Endothelial cell of umbilical vein (primary cell): ENCODE measurements around the gene SIN3B. TPM values are rescaled to one million over a fixed set of nuclear protein-coding genes. Genes with fewer than 3 reads are reported as not detected.

Source experiments
- BruUV-seq: library from RNA; stranded (reverse); fragments of 400-500 nt; replicated peaks from 2 replicates; lab custom pipeline; 2021; lab: Mats Ljungman, UMichigan
- CTCF ChIA-PET: fragments of 300-600, 350-600 bp; sonication (Branson Sonifier 250); formaldehyde crosslinking; loops from one replicate; lab custom pipeline; 2021; ENCODE audit warnings: antibody characterized with exemption, inconsistent platforms; lab: Charles Lee
- POLR2A ChIA-PET: fragments of 300-600, 350-600 bp; sonication (Branson Sonifier 250); formaldehyde crosslinking; loops from one replicate; lab custom pipeline; 2021; ENCODE audit warnings: antibody characterized with exemption, inconsistent platforms; lab: Charles Lee
- DNase-seq: peaks from one replicate; pipeline ENCODE4 v3.0.0-alpha.2; 2011; ENCODE audit warnings: low read depth, low spot score
- FAIRE-seq: peaks from 2 replicates; lab custom pipeline; 2011; peaks lifted over from hg19 to GRCh38; lab: Jason Lieb, UNC
- H2AFZ ChIP-seq: 2 replicates; pipeline ENCODE4 v1.6.0; 2012; ENCODE audit warnings: low read depth, low read length, control low read depth, inconsistent platforms
- H3K27ac ChIP-seq: 2 replicates; pipeline ENCODE4 v1.5.1; 2011; ENCODE audit warnings: low read depth, mild to moderate bottlenecking, control low read depth, low read length, moderate library complexity; ENCODE audit not compliant: insufficient read depth
- H3K27me3 ChIP-seq, 2 experiments: 2 replicates each; pipeline versions ENCODE4 v1.6.0 to v1.6.1; 2011; ENCODE audit warnings: low read length in 2 of 2, mixed read lengths in 1 of 2; ENCODE audit not compliant: control insufficient read depth in 2 of 2, insufficient read depth in 2 of 2
- H3K36me3 ChIP-seq, 2 experiments: 2 replicates in 1 of 2; 3 replicates in 1 of 2; pipeline ENCODE4 v1.5.1; 2011; ENCODE audit warnings: low read length in 2 of 2, mild to moderate bottlenecking in 1 of 2, moderate library complexity in 1 of 2; ENCODE audit not compliant: control insufficient read depth in 2 of 2, insufficient read depth in 2 of 2; ENCODE audit errors: extremely low read depth in 1 of 2
- H3K4me1 ChIP-seq: 3 replicates; pipeline ENCODE4 v1.5.1; 2011; ENCODE audit warnings: mild to moderate bottlenecking, low read length; ENCODE audit not compliant: control insufficient read depth, insufficient read depth; ENCODE audit errors: extremely low read depth
- H3K4me2 ChIP-seq: 2 replicates; pipeline ENCODE4 v1.6.1; 2011; ENCODE audit warnings: low read length, control low read depth, mixed read lengths; ENCODE audit not compliant: insufficient read depth
- H3K4me3 ChIP-seq, 3 experiments: fragments of 200-600 bp in 1 of 3; sonication (generic), shearing (Covaris generic) in 1 of 3; replicated peaks in 1 of 3; 2 replicates each; pipeline ENCODE4 v1.5.1; 2011 to 2016; ENCODE audit warnings: control low read depth in 3 of 3, low read length in 3 of 3, mild to moderate bottlenecking in 2 of 3, inconsistent platforms in 1 of 3, low read depth in 1 of 3, moderate library complexity in 1 of 3; ENCODE audit not compliant: insufficient read depth in 1 of 3
- H3K79me2 ChIP-seq: 2 replicates; pipeline ENCODE4 v1.6.0; 2012; ENCODE audit warnings: low read length, inconsistent platforms; ENCODE audit not compliant: control insufficient read depth, insufficient read depth
- H3K9ac ChIP-seq: replicated peaks from 2 replicates; pipeline ENCODE3; 2011; ENCODE audit warnings: low read length, control low read depth; ENCODE audit not compliant: insufficient read depth; ENCODE audit errors: extremely low read depth
- H3K9me1 ChIP-seq: replicated peaks from 3 replicates; pipeline ENCODE4 v1.6.0; 2011; ENCODE audit warnings: mild to moderate bottlenecking, low read length; ENCODE audit not compliant: control insufficient read depth, insufficient read depth; ENCODE audit errors: extremely low read depth
- H3K9me3 ChIP-seq: replicated peaks from 2 replicates; pipeline ENCODE4 v1.5.1; 2012; ENCODE audit warnings: low read length, inconsistent platforms; ENCODE audit not compliant: control insufficient read depth, insufficient read depth
- H4K20me1 ChIP-seq: replicated peaks from 2 replicates; pipeline ENCODE3; 2011; ENCODE audit warnings: mild to moderate bottlenecking, low read length; ENCODE audit not compliant: control insufficient read depth, insufficient read depth; ENCODE audit errors: extremely low read depth
- EZH2 ChIP-seq: IDR thresholded peaks from 2 replicates; pipeline ENCODE4 v1.6.1; 2012; ENCODE audit warnings: borderline replicate concordance, low read depth, mild to moderate bottlenecking, moderate library complexity, low read length, inconsistent platforms; ENCODE audit not compliant: severe bottlenecking
- FOS ChIP-seq: IDR thresholded peaks from 2 replicates; pipeline ENCODE4 v1.6.1; 2011; ENCODE audit warnings: mild to moderate bottlenecking, low read length, moderate library complexity, borderline replicate concordance; ENCODE audit not compliant: insufficient read depth
- GATA2 ChIP-seq: IDR thresholded peaks from 2 replicates; pipeline ENCODE4 v1.7.0; 2011; ENCODE audit warnings: low read depth, mild to moderate bottlenecking, moderate library complexity, mixed read lengths, low read length; ENCODE audit not compliant: insufficient read length, insufficient read depth
- JUN ChIP-seq: IDR thresholded peaks from 2 replicates; pipeline ENCODE4 v1.6.1; 2011; ENCODE audit warnings: borderline replicate concordance, low read depth; ENCODE audit not compliant: insufficient read length, insufficient read depth
- MYC ChIP-seq: IDR thresholded peaks from one replicate; pipeline ENCODE4 v1.6.1; 2011; ENCODE audit warnings: mild to moderate bottlenecking, low read depth, low read length
- POLR2A ChIP-seq: IDR thresholded peaks from 2 replicates; pipeline ENCODE4 v1.6.1; 2012; ENCODE audit warnings: low read depth, mild to moderate bottlenecking, control low read depth, low read length
- POLR2AphosphoS5 ChIP-seq: IDR thresholded peaks from 2 replicates; pipeline ENCODE4 v1.6.1; 2012; ENCODE audit warnings: low read depth, mild to moderate bottlenecking, control low read depth, low read length, moderate library complexity; ENCODE audit not compliant: insufficient read depth
- dilution Hi-C: fragments of 300-500 bp; cut with MboI; formaldehyde crosslinking; loops from one replicate; pipeline ENCODE4 v1.15.0; 2019; ENCODE audit warnings: low sequenced_read_pairs; ENCODE audit not compliant: extremely low pct_ligation_motif_present
- intact Hi-C: fragments of 100-400 bp; cut with micrococcal nuclease; formaldehyde crosslinking; loops from one replicate; pipeline ENCODE4 v1.10.0; 2022
- polyA plus RNA-seq, 4 experiments: library from polyadenylated mRNA; depleted of rRNA in 3 of 4; stranded (reverse) in 3 of 4; unstranded in 1 of 4; fragments of >200 nt; gene quantifications; 2 replicates each; pipeline versions ENCODE4 v1.2.1 to v1.2.3, GENCODE V29; 2011 to 2012; ENCODE audit warnings: missing spikeins in 1 of 4
- total RNA-seq: library from RNA; stranded (reverse); gene quantifications from 2 replicates; pipeline ENCODE4 v1.2.3, GENCODE V29; 2021
- TF ChIP-seq, protein P1 (sequence below), 2 donors: IDR thresholded peaks; 1 replicate in 1 of 2; 2 replicates in 1 of 2; pipeline ENCODE4 v1.5.1; 2011; ENCODE audit warnings: low read length in 2 of 2, mild to moderate bottlenecking in 2 of 2, moderate library complexity in 2 of 2, control low read depth in 1 of 2, inconsistent platforms in 1 of 2, low read depth in 1 of 2; ENCODE audit not compliant: insufficient read depth in 1 of 2; ENCODE audit errors: extremely low read depth in 1 of 2
- TF ChIP-seq, protein P2 (sequence below): IDR thresholded peaks from 2 replicates; pipeline ENCODE4 v1.6.1; 2011; ENCODE audit not compliant: insufficient read depth, insufficient read length

Gene SIN3B
- total and polyA plus RNA-seq, 2 donors (not counting 3 experiments of a cell fraction or from before 2014, with no cell fraction given), result 46.2 to 75.0 TPM

DNA sequence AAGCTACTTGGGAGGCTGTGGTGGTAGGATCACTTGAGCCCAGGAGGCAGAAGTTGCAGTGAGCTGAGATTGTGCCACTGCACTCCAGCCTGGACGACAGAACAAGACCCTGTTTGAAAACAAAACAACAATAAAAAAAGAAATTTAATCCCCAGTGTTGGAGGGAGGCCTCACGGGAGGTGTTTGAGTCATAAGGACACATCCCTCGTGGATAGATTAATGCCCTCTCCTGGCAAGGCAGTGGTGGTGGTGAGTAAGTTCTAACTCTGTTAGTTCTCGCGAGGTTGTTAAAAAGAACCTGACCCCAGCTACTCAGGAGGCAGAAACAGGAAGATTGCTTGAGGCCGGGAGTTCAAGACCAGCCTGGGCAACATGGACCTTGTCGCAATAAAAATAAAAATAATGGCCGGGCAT lies 27.6 kb upstream of the SIN3B start:
- DNase-seq (no peak), FAIRE-seq (peak; percentile 48)
- Histone ChIP-seq H3K79me2 (no peaks in the 10 kb centered on the region), H3K4me2 (no peak overlapping the region), H3K4me3 (no peak overlapping the region), H2AFZ (no peak overlapping the region), H3K9me3 (no peaks in the 10 kb centered on the region), H3K27me3 (no peaks in the 10 kb centered on the region), H3K9me1 (no peaks in the 10 kb centered on the region), H3K4me1 (no peaks in the 10 kb centered on the region), H3K9ac (no peak overlapping the region), H3K27ac (no peak overlapping the region), H3K36me3 (no peaks in the 10 kb centered on the region), H4K20me1 (no peaks in the 10 kb centered on the region)
- POLR2A ChIA-PET, result interaction anchor here (0.6 kb wide), 1 partner anchor 57 kb away, joined by 3 read pairs; no protein-coding TSS in a partner anchor
- intact Hi-C loops, result no loop called here
- CTCF ChIA-PET, result interaction anchor here (1.0 to 1.1 kb wide), 2 partner anchors 22 to 251 kb away, joined by 3 read pairs; no protein-coding TSS in a partner anchor
- no TSS peak for BruUV-seq
- TF ChIP-seq POLR2A (no peak), EZH2 (no peak)
- TF ChIP-seq, protein P1, sequence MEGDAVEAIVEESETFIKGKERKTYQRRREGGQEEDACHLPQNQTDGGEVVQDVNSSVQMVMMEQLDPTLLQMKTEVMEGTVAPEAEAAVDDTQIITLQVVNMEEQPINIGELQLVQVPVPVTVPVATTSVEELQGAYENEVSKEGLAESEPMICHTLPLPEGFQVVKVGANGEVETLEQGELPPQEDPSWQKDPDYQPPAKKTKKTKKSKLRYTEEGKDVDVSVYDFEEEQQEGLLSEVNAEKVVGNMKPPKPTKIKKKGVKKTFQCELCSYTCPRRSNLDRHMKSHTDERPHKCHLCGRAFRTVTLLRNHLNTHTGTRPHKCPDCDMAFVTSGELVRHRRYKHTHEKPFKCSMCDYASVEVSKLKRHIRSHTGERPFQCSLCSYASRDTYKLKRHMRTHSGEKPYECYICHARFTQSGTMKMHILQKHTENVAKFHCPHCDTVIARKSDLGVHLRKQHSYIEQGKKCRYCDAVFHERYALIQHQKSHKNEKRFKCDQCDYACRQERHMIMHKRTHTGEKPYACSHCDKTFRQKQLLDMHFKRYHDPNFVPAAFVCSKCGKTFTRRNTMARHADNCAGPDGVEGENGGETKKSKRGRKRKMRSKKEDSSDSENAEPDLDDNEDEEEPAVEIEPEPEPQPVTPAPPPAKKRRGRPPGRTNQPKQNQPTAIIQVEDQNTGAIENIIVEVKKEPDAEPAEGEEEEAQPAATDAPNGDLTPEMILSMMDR (IDR thresholded peaks at IDR 0.05; ENCODE audit: extremely low read depth in 1 of 2, insufficient read depth in 1 of 2, low read depth in 1 of 2, low read length in 2 of 2), result no peak
- dilution Hi-C loops, result no loop called here

DNA sequence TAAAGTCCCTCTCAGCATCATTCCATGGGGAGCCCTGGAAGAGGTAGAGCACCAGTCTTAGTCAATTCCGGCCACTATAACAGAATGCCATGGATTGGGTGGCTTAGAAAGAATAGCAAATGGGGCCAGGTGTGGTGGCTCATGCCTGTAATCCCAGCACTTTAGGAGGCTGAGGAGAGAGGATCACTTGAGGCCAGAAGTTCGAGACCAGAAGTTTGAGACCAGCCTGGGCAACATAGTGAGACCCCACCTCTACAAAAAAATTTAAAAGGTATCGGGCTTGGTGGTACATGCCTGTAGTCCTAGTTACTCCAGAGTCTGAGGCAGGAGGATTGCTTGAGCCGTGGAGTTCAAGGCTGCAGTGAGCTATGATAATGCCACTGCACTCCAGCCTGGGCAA lies 25.0 kb upstream of the SIN3B start:
- Histone ChIP-seq H3K4me1 (no peaks in the 10 kb centered on the region), H3K9me3 (no peaks in the 10 kb centered on the region), H3K36me3 (no peaks in the 10 kb centered on the region), H3K27me3 (no peaks in the 10 kb centered on the region), H3K9me1 (no peaks in the 10 kb centered on the region), H3K4me2 (no peak overlapping the region), H3K79me2 (no peaks in the 10 kb centered on the region), H3K27ac (no peak overlapping the region), H2AFZ (no peak overlapping the region), H3K4me3 (no peak overlapping the region), H4K20me1 (no peaks in the 10 kb centered on the region), H3K9ac (no peak overlapping the region)
- TF ChIP-seq POLR2AphosphoS5, result no peak
- TF ChIP-seq POLR2A, result no peak
- no peak for TF ChIP-seq GATA2
- TF ChIP-seq JUN, result no peak
- no peak for TF ChIP-seq FOS
- TF ChIP-seq, protein P2, sequence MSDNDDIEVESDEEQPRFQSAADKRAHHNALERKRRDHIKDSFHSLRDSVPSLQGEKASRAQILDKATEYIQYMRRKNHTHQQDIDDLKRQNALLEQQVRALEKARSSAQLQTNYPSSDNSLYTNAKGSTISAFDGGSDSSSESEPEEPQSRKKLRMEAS, result no peak
- no peak for TF ChIP-seq MYC
- TF ChIP-seq, protein P1 (IDR thresholded peaks at IDR 0.05; ENCODE audit: extremely low read depth in 1 of 2, insufficient read depth in 1 of 2, low read depth in 1 of 2, low read length in 2 of 2), result no peak
- TF ChIP-seq EZH2, result no peak
- FAIRE-seq (no peak), DNase-seq (no peak)
- CTCF ChIA-PET, result interaction anchor here (1.7 kb wide), 1 partner anchor 16 kb away, joined by 3 read pairs; no protein-coding TSS in a partner anchor
- BruUV-seq, result no TSS peak
- intact Hi-C loops (no loop called here), dilution Hi-C loops (no loop called here)
- POLR2A ChIA-PET, result no interaction called here
